ENCODE results near the gene TMC1.

Gene TMC1

DNA sequence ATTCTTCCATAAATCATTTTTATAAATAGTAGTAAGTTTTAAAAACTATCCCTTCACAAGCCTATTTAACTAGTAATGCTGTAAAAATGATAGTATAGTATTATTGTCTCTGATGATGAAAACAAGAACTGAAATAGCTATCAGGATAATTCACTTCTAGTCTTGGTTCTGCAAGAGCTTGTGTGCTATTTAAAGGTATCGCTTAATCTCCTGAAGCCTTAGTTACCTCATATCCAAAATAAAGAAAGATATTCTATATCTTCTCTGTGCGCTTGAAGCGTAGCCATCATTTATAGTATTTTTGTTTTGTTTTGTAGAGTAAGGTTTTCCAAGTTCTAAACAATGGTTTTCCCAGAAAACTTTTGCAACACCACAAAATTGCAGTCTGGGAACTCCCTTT is 180.1 kb downstream of the TMC1 start:
- Histone ChIP-seq H3K4me2 (ENCODE audit: low read length) (no peak overlapping the region), H2AFZ (ENCODE audit: insufficient read depth, low read length, poor library complexity) (no peak overlapping the region), H3K36me3 (ENCODE audit: control insufficient read depth in 1 of 2, insufficient read depth in 2 of 2, low read length in 2 of 2) (no peaks in the 10 kb centered on the region), H3K23ac (ENCODE audit: low read length) (no peak overlapping the region), H4K12ac (ENCODE audit: low read depth, low read length) (no peak overlapping the region), H2BK12ac (ENCODE audit: low read length) (no peak overlapping the region), H4K91ac (ENCODE audit: low read depth, low read length) (no peak overlapping the region), H3K27ac (ENCODE audit: low read depth, low read length) (no peak overlapping the region), H3K9ac (ENCODE audit: low read length) (no peak overlapping the region), H3K4me1 (ENCODE audit: control insufficient read depth in 1 of 2, insufficient read depth in 2 of 2, low read length in 2 of 2) (no peaks in the 10 kb centered on the region), H2AK5ac (ENCODE audit: low read length) (no peak overlapping the region), H3K4me3 (ENCODE audit: low read depth, low read length) (no peak overlapping the region), H3K79me1 (ENCODE audit: low read length) (no peaks in the 10 kb centered on the region), H3K79me2 (ENCODE audit: control insufficient read depth, insufficient read depth, low read length, poor library complexity) (no peaks in the 10 kb centered on the region), H3K27me3 (ENCODE audit: insufficient read depth, low read length) (no peaks in the 10 kb centered on the region), H3K18ac (ENCODE audit: low read length) (no peak overlapping the region), H3K4ac (ENCODE audit: low read depth, low read length) (no peak overlapping the region), H3K14ac (ENCODE audit: low read length) (no peak overlapping the region), H2BK5ac (ENCODE audit: low read depth, low read length, poor library complexity) (no peak overlapping the region), H4K8ac (ENCODE audit: low read depth, low read length) (no peak overlapping the region), H2BK120ac (ENCODE audit: insufficient read depth, low read length, poor library complexity) (no peak overlapping the region), H3K9me3 (ENCODE audit: insufficient read depth, low read depth, low read length) (no peaks in the 10 kb centered on the region)
- DNase-seq, result no peak
- no CpG with 5 or more reads among the region's 3 CpGs for WGBS (ENCODE audit: extremely low coverage, insufficient coverage, insufficient read length)

- WGBS (ENCODE audit: extremely low coverage, insufficient coverage, insufficient read length), result no CpG with 5 or more reads among the region's 4 CpGs
Measured at GRCh38 chr9:72703574-72703973, 182.2 kb downstream of the TMC1 start.

DNA sequence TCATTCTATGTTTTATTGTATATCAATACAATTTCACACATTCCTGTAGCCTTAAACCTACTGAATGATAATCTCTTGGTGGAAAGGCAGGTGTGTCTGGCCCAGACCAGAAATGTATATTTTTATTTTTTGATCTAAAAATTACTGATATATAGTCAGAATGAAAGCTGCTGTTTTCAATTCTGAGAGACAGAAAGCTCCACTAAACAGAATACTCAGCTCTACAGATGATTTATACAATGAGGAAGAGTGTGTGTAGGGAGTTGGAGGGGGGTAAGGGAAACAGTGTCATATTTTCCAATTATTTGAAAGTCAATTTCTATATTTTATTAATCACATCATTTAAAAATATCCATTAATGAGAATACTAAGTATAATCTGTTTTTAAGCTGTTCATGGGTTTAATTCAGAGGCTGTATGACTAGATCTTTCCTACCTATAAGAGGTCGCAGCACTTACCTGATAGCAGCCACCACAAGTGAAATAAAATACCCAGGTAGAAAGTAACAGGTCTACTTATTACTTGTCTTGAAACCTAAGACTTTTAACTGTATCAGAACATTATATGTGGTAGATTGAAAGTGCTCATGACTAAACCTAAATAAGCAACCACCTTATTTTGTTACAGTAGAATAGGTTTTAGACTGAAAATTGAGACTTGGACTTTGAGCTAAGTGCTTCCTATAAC is 183.4 kb downstream of the TMC1 start:
- DNase-seq, result no peak
- Histone ChIP-seq H3K27me3 (ENCODE audit: insufficient read depth, low read length) (no peaks in the 10 kb centered on the region), H4K8ac (ENCODE audit: low read depth, low read length) (no peak overlapping the region), H3K4me2 (ENCODE audit: low read length) (no peak overlapping the region), H3K4me1 (ENCODE audit: control insufficient read depth in 1 of 2, insufficient read depth in 2 of 2, low read length in 2 of 2) (no peaks in the 10 kb centered on the region), H2AFZ (ENCODE audit: insufficient read depth, low read length, poor library complexity) (no peak overlapping the region), H3K14ac (ENCODE audit: low read length) (no peak overlapping the region), H3K4ac (ENCODE audit: low read depth, low read length) (no peak overlapping the region), H3K79me1 (ENCODE audit: low read length) (no peaks in the 10 kb centered on the region), H4K12ac (ENCODE audit: low read depth, low read length) (no peak overlapping the region), H2BK5ac (ENCODE audit: low read depth, low read length, poor library complexity) (no peak overlapping the region), H3K79me2 (ENCODE audit: control insufficient read depth, insufficient read depth, low read length, poor library complexity) (no peaks in the 10 kb centered on the region), H2AK5ac (ENCODE audit: low read length) (no peak overlapping the region), H3K23ac (ENCODE audit: low read length) (no peak overlapping the region), H3K9ac (ENCODE audit: low read length) (no peak overlapping the region), H3K9me3 (ENCODE audit: insufficient read depth, low read depth, low read length) (no peaks in the 10 kb centered on the region), H3K36me3 (ENCODE audit: control insufficient read depth in 1 of 2, insufficient read depth in 2 of 2, low read length in 2 of 2) (no peaks in the 10 kb centered on the region), H3K27ac (ENCODE audit: low read depth, low read length) (no peak overlapping the region), H3K18ac (ENCODE audit: low read length) (no peak overlapping the region), H2BK12ac (ENCODE audit: low read length) (no peak overlapping the region), H3K4me3 (ENCODE audit: low read depth, low read length) (no peak overlapping the region), H2BK120ac (ENCODE audit: insufficient read depth, low read length, poor library complexity) (no peak overlapping the region), H4K91ac (ENCODE audit: low read depth, low read length) (no peak overlapping the region)
- WGBS (ENCODE audit: extremely low coverage, insufficient coverage, insufficient read length), result no CpG with 5 or more reads among the region's 1 CpG

More at GRCh38 chr9:72703574-72703973, 182.2 kb downstream of the TMC1 start:
- no peak overlapping the region for H2AK5ac ChIP-seq (ENCODE audit: low read length)
- H3K4me2 ChIP-seq (ENCODE audit: low read length), result no peak overlapping the region
- H3K79me1 ChIP-seq (ENCODE audit: low read length), result no peaks in the 10 kb centered on the region
- no peak overlapping the region for H2BK5ac ChIP-seq (ENCODE audit: low read depth, low read length, poor library complexity)
- no peaks in the 10 kb centered on the region for H3K4me1 ChIP-seq (ENCODE audit: control insufficient read depth in 1 of 2, insufficient read depth in 2 of 2, low read length in 2 of 2)
- H3K79me2 ChIP-seq (ENCODE audit: control insufficient read depth, insufficient read depth, low read length, poor library complexity), result no peaks in the 10 kb centered on the region
- no peak overlapping the region for H3K4ac ChIP-seq (ENCODE audit: low read depth, low read length)
- no peak overlapping the region for H3K9ac ChIP-seq (ENCODE audit: low read length)
- no peak for DNase-seq
- no peaks in the 10 kb centered on the region for H3K36me3 ChIP-seq (ENCODE audit: control insufficient read depth in 1 of 2, insufficient read depth in 2 of 2, low read length in 2 of 2)
- H3K18ac ChIP-seq (ENCODE audit: low read length), result no peak overlapping the region
- no peak overlapping the region for H3K14ac ChIP-seq (ENCODE audit: low read length)
- H4K12ac ChIP-seq (ENCODE audit: low read depth, low read length), result no peak overlapping the region
- H2AFZ ChIP-seq (ENCODE audit: insufficient read depth, low read length, poor library complexity), result no peak overlapping the region
- H3K4me3 ChIP-seq (ENCODE audit: low read depth, low read length), result no peak overlapping the region
- H3K27me3 ChIP-seq (ENCODE audit: insufficient read depth, low read length), result no peaks in the 10 kb centered on the region
- H4K91ac ChIP-seq (ENCODE audit: low read depth, low read length), result no peak overlapping the region
- no peak overlapping the region for H2BK12ac ChIP-seq (ENCODE audit: low read length)
- H3K23ac ChIP-seq (ENCODE audit: low read length), result no peak overlapping the region
- no peak overlapping the region for H2BK120ac ChIP-seq (ENCODE audit: insufficient read depth, low read length, poor library complexity)
- H3K9me3 ChIP-seq (ENCODE audit: insufficient read depth, low read depth, low read length), result no peaks in the 10 kb centered on the region
- no peak overlapping the region for H3K27ac ChIP-seq (ENCODE audit: low read depth, low read length)
- H4K8ac ChIP-seq (ENCODE audit: low read depth, low read length), result no peak overlapping the region

DNA sequence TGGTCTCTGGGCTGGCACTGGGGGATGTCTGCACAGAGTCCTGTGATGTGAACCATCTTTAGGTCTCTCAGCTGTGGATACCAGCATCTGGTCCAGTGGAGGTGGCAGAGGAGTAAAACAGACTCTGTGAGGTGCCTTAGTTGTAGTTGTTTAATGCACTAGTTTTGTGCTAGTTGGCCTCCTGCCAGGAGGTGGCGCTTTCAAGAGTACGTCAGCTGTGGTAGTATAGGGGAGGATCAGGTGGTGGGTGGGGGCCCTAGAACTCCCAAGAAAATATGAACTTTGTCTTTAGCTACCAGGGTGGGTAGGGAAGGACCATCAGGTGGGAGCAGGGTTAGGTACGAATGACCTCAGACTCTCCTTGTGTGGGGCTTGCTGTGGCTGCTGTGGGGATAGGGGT is 197.1 kb downstream of the TMC1 start:
- Histone ChIP-seq H2AFZ (ENCODE audit: insufficient read depth, low read length, poor library complexity) (no peak overlapping the region), H3K4me2 (ENCODE audit: low read length) (no peak overlapping the region), H3K23ac (ENCODE audit: low read length) (no peak overlapping the region), H3K14ac (ENCODE audit: low read length) (no peak overlapping the region), H3K79me1 (ENCODE audit: low read length) (no peaks in the 10 kb centered on the region), H2BK120ac (ENCODE audit: insufficient read depth, low read length, poor library complexity) (no peak overlapping the region), H3K79me2 (ENCODE audit: control insufficient read depth, insufficient read depth, low read length, poor library complexity) (no peaks in the 10 kb centered on the region), H2BK12ac (ENCODE audit: low read length) (no peak overlapping the region), H3K4ac (ENCODE audit: low read depth, low read length) (no peak overlapping the region), H3K9ac (ENCODE audit: low read length) (no peak overlapping the region), H4K12ac (ENCODE audit: low read depth, low read length) (no peak overlapping the region), H3K4me3 (ENCODE audit: low read depth, low read length) (no peak overlapping the region), H4K8ac (ENCODE audit: low read depth, low read length) (no peak overlapping the region), H3K27me3 (ENCODE audit: insufficient read depth, low read length) (no peaks in the 10 kb centered on the region), H3K4me1 (ENCODE audit: control insufficient read depth in 1 of 2, insufficient read depth in 2 of 2, low read length in 2 of 2) (no peaks in the 10 kb centered on the region), H2AK5ac (ENCODE audit: low read length) (no peak overlapping the region), H2BK5ac (ENCODE audit: low read depth, low read length, poor library complexity) (no peak overlapping the region), H3K27ac (ENCODE audit: low read depth, low read length) (no peak overlapping the region), H3K9me3 (ENCODE audit: insufficient read depth, low read depth, low read length) (no peaks in the 10 kb centered on the region), H3K36me3 (ENCODE audit: control insufficient read depth in 1 of 2, insufficient read depth in 2 of 2, low read length in 2 of 2) (no peaks in the 10 kb centered on the region), H3K18ac (ENCODE audit: low read length) (no peak overlapping the region), H4K91ac (ENCODE audit: low read depth, low read length) (no peak overlapping the region)
- no peak for DNase-seq
- WGBS (ENCODE audit: extremely low coverage, insufficient coverage, insufficient read length), result no CpG with 5 or more reads among the region's 3 CpGs

Data from trophoblast cell (in vitro differentiated cells and primary cell).